GF-D8 (cell line): ENCODE measurements around the gene MYH13.

ENCODE experiments used
- DNase-seq: peaks from one replicate; lab custom pipeline; 2025; lab: John Stamatoyannopoulos, UW

The MYH13 gene

DNA sequence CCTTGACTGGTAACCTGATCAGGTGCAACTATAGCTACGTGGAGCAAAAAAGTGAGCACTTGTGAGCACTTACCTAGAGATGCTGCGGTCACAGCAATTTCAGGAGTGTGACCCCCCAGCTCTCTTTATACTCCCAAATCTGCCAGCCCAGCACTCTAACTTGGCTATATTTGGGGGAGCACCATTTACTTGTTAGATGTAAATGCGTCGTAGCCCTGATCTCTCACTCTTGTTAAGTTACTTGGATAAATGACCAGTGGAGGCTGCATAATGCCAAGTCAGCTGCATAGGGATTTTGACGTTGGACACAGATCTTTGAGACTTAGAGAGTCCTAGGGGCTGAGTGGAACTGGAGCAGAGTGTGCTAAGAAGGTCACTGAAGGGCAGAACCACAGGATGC, at the start of gene MYH13:
Gene MYH13, minus strand, starts transcription at position 101 of the 400 bp plus-strand sequence. CDS start 8,476 bp downstream, outside the sequence.
- DNase-seq, result no peak

DNA sequence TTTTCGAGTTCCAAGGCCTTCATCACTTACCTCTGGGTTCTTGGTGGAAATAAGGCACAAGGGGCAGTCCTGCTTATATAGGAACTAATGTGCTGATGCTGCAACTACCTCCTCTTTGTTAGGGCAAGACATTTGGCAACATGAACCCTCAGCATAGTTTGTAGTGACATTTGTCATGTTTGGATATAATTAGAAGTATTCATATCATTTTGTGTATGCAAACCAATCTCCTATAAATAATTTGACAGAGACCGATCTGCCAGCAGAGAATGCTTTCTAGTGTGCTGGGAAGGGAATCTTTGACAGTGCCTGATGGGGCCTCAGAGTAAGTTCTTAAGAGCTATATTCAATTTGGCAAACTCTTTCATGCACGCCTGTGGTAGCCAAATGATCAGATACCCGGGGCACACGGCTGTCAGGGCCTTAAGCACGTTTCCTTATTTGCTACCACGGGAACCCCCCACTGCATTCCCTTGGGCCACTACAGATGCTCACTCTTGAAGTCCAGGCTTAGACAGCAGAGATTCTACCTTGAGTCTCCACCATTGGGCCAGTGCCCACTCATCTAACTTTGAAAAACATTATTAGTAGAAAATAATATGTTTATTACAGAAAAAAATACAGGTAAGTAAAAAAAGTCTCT, 49.2 kb upstream of the MYH13 start, which contains the start of gene MYH8:
Gene MYH8, minus strand, starts transcription at position 51 of the 643 bp plus-strand sequence. CDS start 1,723 bp downstream, outside the sequence.
- DNase-seq, result no peak

DNA sequence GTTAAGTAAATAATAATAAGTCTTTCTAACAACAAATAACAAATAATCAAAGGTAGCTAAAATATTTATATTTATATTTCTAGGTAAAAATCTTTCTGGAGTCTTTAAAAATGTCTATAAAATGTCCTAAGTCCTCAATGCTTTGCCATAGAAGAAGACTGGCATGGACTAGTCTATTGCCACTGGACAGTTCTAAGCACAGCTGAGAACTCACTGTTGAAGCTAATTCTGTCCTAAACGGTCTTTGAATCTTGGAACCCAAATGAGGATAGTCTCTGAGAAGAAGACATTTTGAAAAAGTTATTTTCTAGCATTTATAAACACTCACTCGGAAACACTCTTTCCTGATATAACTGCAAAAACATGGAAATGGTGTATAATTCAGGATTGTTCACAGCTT, 48.4 kb upstream of the MYH13 start:
- DNase-seq, result no peak

DNA sequence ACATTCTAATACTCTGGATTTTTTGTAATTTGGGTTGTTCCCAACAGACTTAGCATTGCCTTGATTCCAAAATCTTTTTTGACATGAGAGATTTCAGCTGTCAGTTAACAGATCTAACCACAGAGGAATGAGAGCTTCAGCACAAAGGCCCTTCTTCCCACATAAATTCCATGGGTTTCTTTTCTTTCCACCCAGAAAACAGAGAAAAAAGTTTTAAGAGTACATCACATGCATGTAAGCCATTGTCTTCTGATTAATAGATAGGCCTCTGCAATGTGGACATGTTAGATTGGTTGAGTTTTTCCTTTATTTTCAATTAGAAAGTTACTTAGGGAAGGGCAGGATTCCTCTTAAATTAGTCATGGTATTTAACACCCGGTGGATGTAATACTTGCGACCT, 48.0 kb upstream of the MYH13 start:
- DNase-seq, result no peak

GRCh38 chr17:10417431-10417830, 44.6 kb upstream of the MYH13 start:
- no peak for DNase-seq

- no peak for DNase-seq
Measured at GRCh38 chr17:10415161-10415560, 42.4 kb upstream of the MYH13 start.

- DNase-seq, result no peak
Measured at GRCh38 chr17:10403589-10403988, 30.8 kb upstream of the MYH13 start.

- DNase-seq, result no peak
Measured at GRCh38 chr17:10398352-10398751, 25.5 kb upstream of the MYH13 start.

GRCh38 chr17:10396524-10397163, 23.8 kb upstream of the MYH13 start:
- no peak for DNase-seq

DNA sequence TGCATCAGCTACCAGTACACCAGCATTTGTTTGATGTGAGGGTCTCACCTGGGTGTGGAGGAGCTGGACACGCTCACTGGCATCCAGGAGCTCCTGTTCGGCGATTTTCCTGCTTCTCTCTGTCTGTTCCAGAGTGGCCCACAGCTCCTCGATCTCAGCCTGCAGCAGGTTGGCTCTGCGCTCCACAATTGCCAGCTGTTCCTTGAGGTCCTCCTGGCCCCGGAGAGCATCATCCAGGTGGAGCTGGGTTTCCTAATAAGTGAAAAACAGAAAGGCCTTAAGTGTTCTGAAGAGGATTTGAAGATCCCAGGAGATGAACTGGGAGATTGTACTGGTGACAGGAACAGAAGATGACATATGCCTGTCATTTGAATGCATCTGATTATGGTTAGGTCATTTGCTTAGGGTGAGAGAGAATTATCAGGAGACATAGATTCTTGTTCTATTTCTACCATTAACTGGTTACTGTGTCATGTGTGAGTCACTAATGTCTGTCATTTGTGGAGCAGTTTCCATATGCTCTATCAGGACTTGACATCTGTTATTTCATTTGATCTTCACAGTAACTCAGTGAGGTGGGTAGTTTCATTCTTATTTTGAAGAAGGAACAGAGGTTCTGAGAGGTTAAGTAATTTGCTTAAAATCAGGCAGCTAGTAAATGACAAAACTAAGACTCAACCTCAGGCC, 21.5 kb upstream of the MYH13 start:
- DNase-seq, result no peak

GRCh38 chr17:10392880-10393279, 20.1 kb upstream of the MYH13 start:
- no peak for DNase-seq

- DNase-seq, result no peak
Measured at GRCh38 chr17:10385871-10386270, 13.1 kb upstream of the MYH13 start.

- no peak for DNase-seq
Measured at GRCh38 chr17:10384175-10384574, 11.4 kb upstream of the MYH13 start.

DNA sequence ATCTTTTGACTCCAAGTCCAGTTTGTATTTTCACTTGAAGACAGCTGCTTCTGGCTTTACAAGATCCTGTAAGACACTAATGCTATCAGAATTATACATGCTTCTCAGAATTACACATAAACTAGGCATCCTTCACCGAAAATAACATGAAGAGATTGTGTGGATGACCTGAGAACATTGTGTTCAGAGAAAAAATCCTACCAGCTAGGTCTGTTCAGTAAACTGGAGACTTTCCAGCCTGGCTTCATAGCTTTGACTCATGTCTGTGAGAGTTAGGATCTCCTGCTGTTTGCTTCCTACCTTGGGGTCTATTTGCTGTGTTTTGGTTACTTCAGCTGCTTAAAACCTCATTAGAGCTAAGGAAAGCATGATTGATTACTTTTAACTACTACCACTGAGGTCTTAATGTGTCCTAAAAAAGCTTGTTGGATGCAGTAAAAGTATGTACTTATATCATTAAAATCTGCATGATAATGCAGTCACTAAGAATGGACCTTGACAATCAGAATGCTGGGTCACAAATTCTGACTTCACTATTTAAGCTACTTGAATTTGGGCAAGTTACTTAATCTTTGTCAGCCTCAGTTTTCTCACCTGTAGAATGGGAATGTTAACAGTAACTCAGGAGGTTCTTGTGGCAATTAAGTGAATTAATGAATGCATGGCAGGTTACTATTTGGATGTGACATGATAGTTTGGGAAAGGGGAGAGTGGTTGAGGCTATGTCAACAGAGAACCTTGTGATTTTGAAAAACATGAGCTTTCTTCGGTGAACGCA, 8.0 kb upstream of the MYH13 start:
- no peak for DNase-seq

GRCh38 chr17:10370016-10370608, 2.7 kb downstream of the MYH13 start:
- no peak for DNase-seq

GRCh38 chr17:10369239-10369638, 3.6 kb downstream of the MYH13 start:
- DNase-seq, result no peak

- DNase-seq, result no peak
Measured at GRCh38 chr17:10368561-10368960, 4.2 kb downstream of the MYH13 start.

DNA sequence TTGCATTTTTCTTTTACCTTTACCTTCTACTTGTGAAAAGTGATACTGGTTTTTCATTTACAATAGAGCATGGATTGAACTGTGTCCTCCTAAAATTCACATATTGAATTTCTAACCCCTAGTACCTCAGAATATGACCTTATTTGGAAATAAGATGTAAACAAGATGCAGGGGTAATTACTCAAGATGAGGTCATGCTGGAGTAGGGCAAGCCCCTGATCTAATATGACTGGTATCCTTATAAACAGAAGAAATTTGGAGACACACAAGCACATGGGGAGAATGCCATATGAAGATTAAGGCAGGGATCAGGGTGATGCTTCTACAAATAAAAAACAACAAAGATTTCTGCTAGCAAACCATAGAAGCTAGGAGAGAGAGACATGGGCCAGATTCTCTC, 12.2 kb downstream of the MYH13 start:
- no peak for DNase-seq

GRCh38 chr17:10357768-10358167, 15.0 kb downstream of the MYH13 start:
- no peak for DNase-seq

- no peak for DNase-seq
Measured at GRCh38 chr17:10354651-10355050, 18.2 kb downstream of the MYH13 start.

DNA sequence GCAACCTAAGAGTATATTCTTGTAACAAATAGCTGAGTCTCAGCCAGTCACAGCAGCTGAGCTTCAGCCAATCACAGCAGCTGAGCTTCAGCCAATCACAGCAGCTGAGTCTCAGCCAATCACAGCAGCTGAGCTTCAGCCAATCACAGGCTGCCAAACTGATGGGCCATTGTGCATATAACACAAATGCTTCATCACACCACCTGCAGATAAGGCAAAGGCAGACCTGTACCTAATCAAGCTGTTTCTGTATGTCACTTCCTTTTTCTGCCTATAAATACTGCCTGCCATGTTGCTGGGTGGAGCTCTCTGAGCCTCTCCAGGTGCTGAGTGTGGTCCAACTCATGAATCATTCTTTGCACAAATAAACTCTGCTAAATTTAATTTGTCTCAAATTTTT, 19.9 kb downstream of the MYH13 start:
- DNase-seq, result no peak

GRCh38 chr17:10349403-10349802, 23.4 kb downstream of the MYH13 start:
- DNase-seq, result no peak
